Measurements from ENCODE around the gene CHST15.

GRCh38 chr10:124030061-124030460 is 63.3 kb downstream of the CHST15 start:
- TF ChIP-seq CTCF (conservative IDR thresholded peaks at IDR 0.05; ENCODE audit: low read depth, low read length) (no peak), POLR2A (IDR thresholded peaks at IDR 0.05; ENCODE audit: low read depth, low read length) (no peak), NFE2L2 (IDR thresholded peaks at IDR 0.05; ENCODE audit: low read depth, low read length) (no peak), FOS (IDR thresholded peaks at IDR 0.05; ENCODE audit: low read depth, low read length) (no peak), MAFK (IDR thresholded peaks at IDR 0.05; ENCODE audit: low read depth, low read length) (no peak), RAD21 (IDR thresholded peaks at IDR 0.05; ENCODE audit: low read length) (no peak), BHLHE40 (IDR thresholded peaks at IDR 0.05; ENCODE audit: low read depth, low read length) (no peak)
- TF ChIP-seq, protein P1, sequence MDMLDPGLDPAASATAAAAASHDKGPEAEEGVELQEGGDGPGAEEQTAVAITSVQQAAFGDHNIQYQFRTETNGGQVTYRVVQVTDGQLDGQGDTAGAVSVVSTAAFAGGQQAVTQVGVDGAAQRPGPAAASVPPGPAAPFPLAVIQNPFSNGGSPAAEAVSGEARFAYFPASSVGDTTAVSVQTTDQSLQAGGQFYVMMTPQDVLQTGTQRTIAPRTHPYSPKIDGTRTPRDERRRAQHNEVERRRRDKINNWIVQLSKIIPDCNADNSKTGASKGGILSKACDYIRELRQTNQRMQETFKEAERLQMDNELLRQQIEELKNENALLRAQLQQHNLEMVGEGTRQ (IDR thresholded peaks at IDR 0.05; ENCODE audit: low read depth, low read length), result no peak

Measured in IMR-90 (cell line).